ENCODE measurements around the gene ATOSB.
A peak's percentile ranks its signal among the peaks of the same experiment; 100 is the strongest.

DNA sequence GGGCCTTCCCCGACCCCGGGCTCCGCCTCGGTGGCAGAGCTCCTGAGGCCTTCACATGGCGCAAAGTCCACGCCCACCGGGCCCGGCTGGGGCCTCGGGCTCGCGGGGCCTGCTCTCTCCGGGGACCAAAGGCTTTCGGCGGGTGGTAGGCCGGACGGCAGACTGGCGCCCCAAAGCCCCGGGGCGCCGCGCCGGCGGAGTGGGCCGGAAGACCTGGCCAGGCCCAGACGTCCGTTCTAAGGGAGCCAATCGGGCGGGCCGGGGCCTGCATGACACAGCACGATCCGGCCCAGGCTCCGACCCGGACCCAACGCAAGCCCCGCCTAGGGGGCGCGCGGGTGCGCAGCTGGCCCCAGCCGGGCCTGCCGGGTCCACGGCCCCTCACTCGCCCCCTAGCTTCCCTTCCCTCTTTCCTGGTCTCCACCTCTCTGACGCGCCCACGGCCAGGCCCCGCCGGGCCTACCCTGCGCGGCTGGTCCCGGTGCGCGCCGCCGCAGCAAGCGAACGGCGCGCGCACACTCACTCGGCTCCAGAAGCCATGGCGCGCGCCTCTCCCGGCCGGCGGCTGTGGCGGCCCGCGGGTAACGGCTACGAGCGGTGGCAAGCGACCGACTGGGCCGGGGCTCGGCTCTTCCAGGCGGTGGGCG is 43.7 kb downstream of the ATOSB start:
- TF ChIP-seq EP300 (IDR thresholded peaks at IDR 0.05; ENCODE audit: borderline replicate concordance) (no peak), YY1 (IDR thresholded peaks at IDR 0.05; ENCODE audit: low read depth) (no peak; the same call in 1 of the 2 replicates), TEAD4 (IDR thresholded peaks at IDR 0.05) (no peak), RAD21 (IDR thresholded peaks at IDR 0.05; ENCODE audit: low read depth) (no peak), FOXM1 (IDR thresholded peaks at IDR 0.05; ENCODE audit: borderline replicate concordance, low read depth) (no peak), CEBPB (IDR thresholded peaks at IDR 0.05) (no peak), TAF1 (IDR thresholded peaks at IDR 0.05; ENCODE audit: low read depth) (peak; percentile 20; the same call in 1 of the 2 replicates)

Data from Ishikawa (cell line).